ENCODE measurements around the gene MEPCE. TPM values are rescaled to one million over a fixed set of nuclear protein-coding genes. Genes with fewer than 3 reads are reported as not detected.

The MEPCE gene
- total and polyA plus RNA-seq, 10 of the 15 experiments (the other 5 are each of a cell fraction or from before 2014, with no cell fraction given), result 8.2 to 48.0 (median 22.1) TPM

GRCh38 chr7:100434297-100435144, 4.9 kb downstream of the MEPCE start:
- FAIRE-seq, result no peak
- no peaks in the 10 kb centered on the region for H4K20me1 ChIP-seq (ENCODE audit: control insufficient read depth, insufficient read depth)
- no peaks in the 10 kb centered on the region for H3K9me3 ChIP-seq (replicated peaks; ENCODE audit: control insufficient read depth, insufficient read depth, low read length)
- H2AFZ ChIP-seq (ENCODE audit: control insufficient read depth, low read depth, low read length), result no peak overlapping the region
- H3K9ac ChIP-seq (ENCODE audit: control insufficient read depth, insufficient read depth, low read length), result peak overlapping the region; percentile 83
- WGBS (ENCODE audit: insufficient coverage, insufficient replicate concordance, low lambda C conversion rate, missing lambda C conversion rate), result 62% methylated on average over 22 of the region's 22 CpGs
- H3K4me2 ChIP-seq (ENCODE audit: control insufficient read depth, insufficient read depth), result peak overlapping the region; percentile 94
- peaks cover 54% of the 10 kb centered on the region for H3K79me2 ChIP-seq (ENCODE audit: control insufficient read depth, insufficient read depth, low read length)
- DNase-seq (ENCODE audit: low read depth, low spot score), result no peak
- ChIA-PET RAD21 (ENCODE audit: unreplicated experiment) (interaction anchor here (0.7 kb wide), 1 partner anchor 271 kb away, joined by 3 read pairs; no protein-coding TSS in a partner anchor), POLR2A (interaction anchor here (1.0 to 1.6 kb wide), 5 partner anchors 10 to 47 kb away, joined by 3 to 5 read pairs (median 4); no protein-coding TSS in a partner anchor), SMC1A (ENCODE audit: uncharacterized antibody, unreplicated experiment) (interaction anchor here (0.6 to 1.4 kb wide), 6 partner anchors 16 to 69 kb away, joined by 3 to 6 read pairs (median 3); no protein-coding TSS in a partner anchor), CTCF (interaction anchor here (0.5 to 1.9 kb wide), 7 partner anchors 8 to 125 kb away, joined by 3 to 8 read pairs (median 4); no protein-coding TSS in a partner anchor)
- no peak for TF ChIP-seq RB1 (IDR thresholded peaks at IDR 0.05; ENCODE audit: borderline replicate concordance)
- 0 out of 2 replicates have a peak, but pooled peaks have one; percentile 15 for TF ChIP-seq ZBTB33 (IDR thresholded peaks at IDR 0.05)
- peak overlapping the region; percentile 91 for H3K4me3 ChIP-seq
- intact Hi-C loops (cut with micrococcal nuclease; ENCODE audit: unreplicated experiment), result no loop called here
- BruUV-seq (replicated peaks), result no TSS peak
- peak overlapping the region; percentile 92 for H3K27ac ChIP-seq (ENCODE audit: control insufficient read depth, insufficient read depth)
- in situ Hi-C loops (cut with MboI), result no loop called here
- no peaks in the 10 kb centered on the region for H3K27me3 ChIP-seq (replicated peaks in 1 of 2; ENCODE audit: control insufficient read depth in 2 of 2, insufficient read depth in 2 of 2, low read length in 1 of 2)
- H3K36me3 ChIP-seq (ENCODE audit: control insufficient read depth in 2 of 2, insufficient read depth in 2 of 2, low read length in 1 of 2), result peaks cover 5 to 16% of the 10 kb centered on the region in 2 experiments; a peak in 3 of 4 replicates
- ATAC-seq, result no peak
- peaks cover 24% of the 10 kb centered on the region for H3K4me1 ChIP-seq (ENCODE audit: control insufficient read depth, insufficient read depth, low read length)

Data from GM12878 (cell line).